SK-N-MC (cell line): ENCODE measurements around the gene GPALPP1.

Experiments used
- EZH2 ChIP-seq: fragments of 200-600 bp; sonication (generic); IDR thresholded peaks from one replicate; pipeline ENCODE4 v1.6.1; 2017; ENCODE audit warnings: antibody characterized with exemption
- FOXP2 ChIP-seq: optimal IDR thresholded peaks from 2 replicates; pipeline ENCODE3; 2011; ENCODE audit warnings: mild to moderate bottlenecking, moderate library complexity; ENCODE audit not compliant: insufficient read depth; ENCODE audit errors: extremely low read length, control extremely low read depth
- POLR2AphosphoS5 ChIP-seq: IDR thresholded peaks from 2 replicates; pipeline ENCODE4 v1.6.1; 2012; ENCODE audit warnings: mild to moderate bottlenecking, low read depth, low read length, borderline replicate concordance

GRCh38 chr13:45046445-45046844 is 57.1 kb downstream of the GPALPP1 start:
- TF ChIP-seq POLR2AphosphoS5 (no peak), EZH2 (no peak), FOXP2 (no peak)
